GM10248 (cell line): ENCODE data around the gene FNDC3B.
A peak's percentile ranks its signal among the peaks of the same experiment; 100 is the strongest.

Experiments used
- CTCF ChIA-PET: fragments of 300-600 bp; sonication (Branson Sonifier 250); formaldehyde crosslinking; extraction: SDS; loops from one replicate; lab custom pipeline; 2021; ENCODE audit warnings: antibody characterized with exemption; lab: Yijun Ruan, JAX
- POLR2A ChIA-PET: fragments of 350-650 bp; sonication (Branson Sonifier 250); formaldehyde crosslinking; extraction: SDS; loops from one replicate; lab custom pipeline; 2020; ENCODE audit warnings: antibody characterized with exemption; lab: Yijun Ruan, JAX
- DNase-seq: peaks from one replicate; pipeline ENCODE4 v3.0.0; 2012; ENCODE audit errors: extremely low spot score
- CTCF ChIP-seq: IDR thresholded peaks from 2 replicates; pipeline ENCODE4 v1.5.1; 2012; ENCODE audit warnings: mild to moderate bottlenecking, low read depth; ENCODE audit errors: extremely low read depth, missing control alignments, control extremely low read depth

Gene FNDC3B

DNA sequence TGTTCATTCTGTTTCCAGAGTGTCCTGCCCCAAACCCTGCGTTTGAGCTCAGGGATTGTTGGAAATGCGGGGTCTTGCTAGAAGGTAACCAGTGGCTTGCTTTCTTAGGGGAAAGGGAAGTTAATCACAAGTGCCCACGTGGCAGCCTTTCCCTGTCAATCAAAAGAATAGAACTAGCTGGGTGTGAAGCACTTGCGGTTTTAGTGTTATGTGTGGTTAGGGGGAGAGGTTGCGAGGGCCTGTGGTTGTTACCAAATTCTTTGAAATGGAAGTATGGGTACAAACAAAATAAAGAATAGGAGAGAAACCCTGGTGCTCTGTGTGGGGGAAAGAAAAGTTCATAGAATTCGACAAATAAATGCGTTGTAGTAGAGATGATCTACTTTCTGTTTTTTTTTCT, 67.6 kb downstream of the FNDC3B start:
- ChIA-PET POLR2A (interaction anchor here (1.1 to 1.5 kb wide), 4 partner anchors 12 to 68 kb away, joined by 3 to 11 read pairs (median 5); partner anchors contain the start of gene FNDC3B), CTCF (interaction anchor here (0.9 to 4.5 kb wide), 6 partner anchors 13 to 235 kb away, joined by 3 to 30 read pairs (median 6); no protein-coding TSS in a partner anchor)
- TF ChIP-seq CTCF, result no peak
- peak; percentile 52 for DNase-seq

- CTCF ChIA-PET, result interaction anchor here (0.8 to 4.5 kb wide), 9 partner anchors 10 to 234 kb away, joined by 3 to 30 read pairs (median 4); no protein-coding TSS in a partner anchor
- DNase-seq, result peak; percentile 83
- POLR2A ChIA-PET, result interaction anchor here (1.1 to 1.5 kb wide), 4 partner anchors 12 to 68 kb away, joined by 3 to 11 read pairs (median 5); partner anchors contain the start of gene FNDC3B
- TF ChIP-seq CTCF, result no peak
Observed at GRCh38 chr3:172107403-172107802, 68.0 kb downstream of the FNDC3B start.

DNA sequence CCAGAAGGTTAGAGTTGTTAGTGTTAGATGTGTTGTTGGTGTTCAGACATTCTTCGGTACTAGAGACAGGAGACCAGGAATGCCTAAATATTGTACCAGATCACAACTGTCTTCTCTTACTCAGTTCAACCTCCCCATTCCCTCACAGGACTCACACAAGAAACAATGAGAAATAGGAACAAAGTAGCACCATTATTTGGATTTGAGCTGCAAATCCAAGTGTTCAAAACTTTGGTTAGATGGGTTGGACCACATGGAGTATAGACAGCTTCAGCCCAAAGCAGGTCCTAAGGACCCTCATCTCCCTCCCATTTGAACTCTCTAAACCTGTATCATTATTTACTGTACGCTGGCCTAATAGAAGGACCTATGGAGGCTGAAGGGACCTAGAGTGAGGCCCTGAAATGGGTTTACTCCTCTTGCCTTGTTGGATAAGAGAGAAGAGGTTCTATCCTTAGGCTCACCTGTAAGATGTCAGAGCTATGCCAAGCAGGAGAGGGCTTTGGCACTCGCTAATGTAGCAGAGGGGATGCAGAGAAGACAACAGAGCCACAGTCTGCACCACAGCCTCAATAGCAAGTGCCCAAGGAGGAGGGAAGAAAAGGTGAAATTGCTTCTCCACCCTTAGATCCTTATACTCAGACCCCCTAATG, 70.9 kb downstream of the FNDC3B start:
- DNase-seq, result no peak
- ChIA-PET POLR2A (no interaction called here), CTCF (no interaction called here)
- TF ChIP-seq CTCF, result no peak

- ChIA-PET POLR2A (no interaction called here), CTCF (interaction anchor here (1.4 kb wide), 1 partner anchor 9 kb away, joined by 3 read pairs; no protein-coding TSS in a partner anchor)
- DNase-seq, result no peak
- TF ChIP-seq CTCF, result no peak
Observed at GRCh38 chr3:172111163-172111562, 71.8 kb downstream of the FNDC3B start.

DNA sequence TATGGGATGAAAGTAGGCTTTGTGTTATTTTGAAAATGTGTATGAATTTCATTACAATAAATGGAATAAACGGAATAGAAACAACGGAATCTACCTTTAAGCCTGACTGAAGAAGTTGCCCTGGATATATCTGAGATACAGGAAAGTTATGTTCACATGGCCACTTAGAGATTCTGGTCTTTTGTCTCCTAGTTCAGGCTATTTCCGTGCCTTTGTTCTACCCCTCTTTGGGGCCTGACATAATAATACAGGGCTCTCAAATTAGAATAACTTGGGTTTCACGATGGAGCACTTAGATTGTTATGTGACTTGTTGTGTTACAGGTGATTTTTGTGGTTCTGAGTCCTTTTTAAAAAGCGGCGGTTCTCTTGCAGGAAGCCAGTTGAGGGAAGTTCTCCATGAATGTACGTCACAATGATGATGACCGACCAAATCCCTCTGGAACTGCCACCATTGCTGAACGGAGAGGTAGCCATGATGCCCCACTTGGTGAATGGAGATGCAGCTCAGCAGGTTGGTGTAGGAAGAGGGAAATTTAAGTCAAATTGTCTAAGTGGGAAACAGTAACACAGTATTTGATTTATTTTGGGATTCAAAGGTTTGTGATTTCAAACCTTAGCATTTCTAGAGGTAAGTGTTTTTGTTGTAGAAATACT, 72.8 kb downstream of the FNDC3B start:
- no peak for DNase-seq
- CTCF ChIA-PET, result interaction anchor here (1.4 kb wide), 1 partner anchor 10 kb away, joined by 3 read pairs; no protein-coding TSS in a partner anchor
- no peak for TF ChIP-seq CTCF
- POLR2A ChIA-PET, result no interaction called here

DNA sequence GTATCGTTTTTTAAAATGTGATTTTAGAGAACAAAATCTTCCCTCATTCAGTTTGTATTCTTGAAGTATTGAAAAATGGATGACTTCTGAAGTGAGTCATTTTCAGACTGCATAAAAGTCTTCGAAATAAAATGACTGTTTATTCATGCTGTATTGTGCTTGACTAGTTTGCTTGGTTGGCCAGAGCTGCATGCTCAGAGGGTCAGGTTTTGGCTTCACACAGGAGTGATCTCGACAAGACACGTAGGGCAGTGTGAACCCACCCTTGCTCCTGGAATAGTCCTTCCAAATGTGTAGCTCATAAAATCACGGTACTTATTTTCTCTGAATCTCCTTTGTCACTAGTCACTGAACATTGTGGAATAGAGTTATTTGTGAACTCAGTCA, 73.3 kb downstream of the FNDC3B start:
- POLR2A ChIA-PET, result no interaction called here
- CTCF ChIA-PET, result interaction anchor here (1.0 kb wide), 1 partner anchor 12 kb away, joined by 3 read pairs; no protein-coding TSS in a partner anchor
- no peak for DNase-seq
- TF ChIP-seq CTCF, result no peak
